Measurements from ENCODE around the gene ITGAX.

GRCh38 chr16:31429314-31429713 is 74.3 kb downstream of the ITGAX start:
- TF ChIP-seq CTCF (IDR thresholded peaks at IDR 0.05; ENCODE audit: insufficient read depth, low read length, poor library complexity, severe bottlenecking) = no peak
- no peak for TF ChIP-seq EZH2phosphoT487 (conservative IDR thresholded peaks at IDR 0.05; ENCODE audit: low read length)
